Measurements from ENCODE around the gene TERC. TPM values are rescaled to one million over a fixed set of nuclear protein-coding genes. Genes with fewer than 3 reads are reported as not detected.

The TERC gene
- 100 to 1,000 TPM; 125 to 194 (median 179) TPM for total RNA-seq

GRCh38 chr3:169764882-169765612 lies at the start of gene TERC:
Gene TERC, minus strand, starts transcription at chr3:169765060.
- H3K4me1 ChIP-seq = peaks cover 0 to 3% of the 10 kb centered on the region in 2 donors
- intact Hi-C loops (cut with DNase I; ENCODE audit: low total_unique reads) = loop anchor here (5.0 kb wide), 1 partner anchor 1908 kb away; no protein-coding TSS in a partner anchor
- H3K36me3 ChIP-seq = no peaks in the 10 kb centered on the region
- peak; percentile 92 to 94 for DNase-seq (ENCODE audit: low spot score in 2 of 2)
- peak within 1 kb of the TSS; percentile 64 to 98 (median 87) for H3K4me3 ChIP-seq
- H3K9me3 ChIP-seq = peaks cover 0 to 4% of the 10 kb centered on the region in 2 donors
- peak within 1 kb of the TSS; percentile 96 to 99 for H3K27ac ChIP-seq
- TF ChIP-seq POLR2A (IDR thresholded peaks at IDR 0.05) (peak; percentile 98), POLR2AphosphoS5 (IDR thresholded peaks at IDR 0.05) (peak; percentile 94 to 97 (median 95)), CTCF (IDR thresholded peaks at IDR 0.05) (peak in 2 of 3 donors; percentile 7 to 18)
- no peaks in the 10 kb centered on the region for H3K27me3 ChIP-seq

GRCh38 chr3:169813757-169814517 lies 49.1 kb upstream of the TERC start:
- no peak for TF ChIP-seq CTCF (IDR thresholded peaks at IDR 0.05)
- TF ChIP-seq POLR2AphosphoS5 (IDR thresholded peaks at IDR 0.05) = no peak
- TF ChIP-seq POLR2A (IDR thresholded peaks at IDR 0.05) = no peak
- Histone ChIP-seq H3K4me1 (no peaks in the 10 kb centered on the region), H3K27ac (no peak overlapping the region), H3K9me3 (peaks cover 0 to 12% of the 10 kb centered on the region in 2 donors), H3K27me3 (no peaks in the 10 kb centered on the region), H3K36me3 (no peaks in the 10 kb centered on the region), H3K4me3 (peak overlapping the region; percentile 65 to 76 (median 74))
- intact Hi-C loops (cut with DNase I; ENCODE audit: low total_unique reads) = no loop called here
- no peak for DNase-seq (ENCODE audit: low spot score in 2 of 2)

- Histone ChIP-seq H3K27ac (peak overlapping the region in 1 of 2 donors; percentile 78), H3K36me3 (no peaks in the 10 kb centered on the region), H3K4me1 (no peaks in the 10 kb centered on the region), H3K4me3 (peak overlapping the region; percentile 65 to 76 (median 74)), H3K9me3 (peaks cover 0 to 12% of the 10 kb centered on the region in 2 donors), H3K27me3 (no peaks in the 10 kb centered on the region)
- DNase-seq (ENCODE audit: low spot score in 2 of 2) = no peak
- intact Hi-C loops (cut with DNase I; ENCODE audit: low total_unique reads) = no loop called here
- TF ChIP-seq POLR2A (IDR thresholded peaks at IDR 0.05) (no peak), POLR2AphosphoS5 (IDR thresholded peaks at IDR 0.05) (no peak), CTCF (IDR thresholded peaks at IDR 0.05) (no peak)
Measured at GRCh38 chr3:169813278-169813677, 48.4 kb upstream of the TERC start.

- H3K4me1 ChIP-seq = no peaks in the 10 kb centered on the region
- peak; percentile 32 to 59 for DNase-seq (ENCODE audit: low spot score in 2 of 2)
- H3K36me3 ChIP-seq = no peaks in the 10 kb centered on the region
- TF ChIP-seq POLR2AphosphoS5 (IDR thresholded peaks at IDR 0.05) (no peak), POLR2A (IDR thresholded peaks at IDR 0.05) (no peak), CTCF (IDR thresholded peaks at IDR 0.05) (peak in 1 of 3 donors; percentile 22)
- intact Hi-C loops (cut with DNase I; ENCODE audit: low total_unique reads) = no loop called here
- no peaks in the 10 kb centered on the region for H3K27me3 ChIP-seq
- peak within 1 kb of the TSS; percentile 42 to 78 for H3K27ac ChIP-seq
- H3K9me3 ChIP-seq = peaks cover 0 to 12% of the 10 kb centered on the region in 2 donors
- H3K4me3 ChIP-seq = peak within 1 kb of the TSS; percentile 65 to 76 (median 74)
Measured at GRCh38 chr3:169812332-169813235, 47.7 kb upstream of the TERC start, which contains the start of the genes LRRC34 and LRRIQ4. Gene LRRC34, minus strand, starts transcription at chr3:169812904. Its CDS starts 356 bp downstream, at chr3:169812548. Gene LRRIQ4, plus strand, starts transcription at chr3:169812870. Its CDS starts 9,052 bp downstream, at chr3:169821922.

Data from breast epithelium (tissue), 4 donors.